Measurements from ENCODE around the gene GPR173.

Gene GPR173

DNA sequence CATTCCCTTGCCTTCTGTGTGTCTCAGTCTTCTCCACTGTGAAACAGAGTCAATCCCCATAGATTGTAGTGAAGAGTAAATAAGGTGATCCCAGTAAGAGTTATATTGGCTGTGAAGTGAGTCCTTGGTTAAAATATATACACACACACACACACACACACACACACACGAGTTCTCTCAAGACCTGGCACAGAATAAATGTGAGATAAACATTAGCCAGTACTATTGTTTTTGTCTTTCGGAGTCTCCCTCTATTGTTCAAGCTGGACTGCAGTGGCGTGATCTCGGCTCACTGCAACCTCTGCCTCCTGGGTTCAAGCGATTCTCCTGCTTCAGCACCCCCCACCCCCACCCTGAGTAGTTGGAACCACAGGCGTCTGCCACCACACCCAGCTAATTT is 45.5 kb upstream of the GPR173 start:
- no peaks in the 10 kb centered on the region for H3K36me3 ChIP-seq (ENCODE audit: control insufficient read depth in 2 of 2, insufficient read depth in 1 of 2, low read length in 2 of 2)
- CTCF ChIA-PET, result interaction anchor here (0.6 to 3.4 kb wide), 6 partner anchors 13 to 1759 kb away, joined by 3 to 15 read pairs (median 4); no protein-coding TSS in a partner anchor
- H3K4me3 ChIP-seq (ENCODE audit: low read depth, low read length), result no peak overlapping the region
- H3K9me3 ChIP-seq (ENCODE audit: control insufficient read depth, insufficient read depth, low read depth, low read length), result no peaks in the 10 kb centered on the region
- no peaks in the 10 kb centered on the region for H3K4me1 ChIP-seq (ENCODE audit: control insufficient read depth, insufficient read depth, low read length)
- H3K27ac ChIP-seq (ENCODE audit: extremely low read depth, low read depth, low read length), result no peak overlapping the region
- POLR2A ChIA-PET, result no interaction called here
- TF ChIP-seq, protein P1, sequence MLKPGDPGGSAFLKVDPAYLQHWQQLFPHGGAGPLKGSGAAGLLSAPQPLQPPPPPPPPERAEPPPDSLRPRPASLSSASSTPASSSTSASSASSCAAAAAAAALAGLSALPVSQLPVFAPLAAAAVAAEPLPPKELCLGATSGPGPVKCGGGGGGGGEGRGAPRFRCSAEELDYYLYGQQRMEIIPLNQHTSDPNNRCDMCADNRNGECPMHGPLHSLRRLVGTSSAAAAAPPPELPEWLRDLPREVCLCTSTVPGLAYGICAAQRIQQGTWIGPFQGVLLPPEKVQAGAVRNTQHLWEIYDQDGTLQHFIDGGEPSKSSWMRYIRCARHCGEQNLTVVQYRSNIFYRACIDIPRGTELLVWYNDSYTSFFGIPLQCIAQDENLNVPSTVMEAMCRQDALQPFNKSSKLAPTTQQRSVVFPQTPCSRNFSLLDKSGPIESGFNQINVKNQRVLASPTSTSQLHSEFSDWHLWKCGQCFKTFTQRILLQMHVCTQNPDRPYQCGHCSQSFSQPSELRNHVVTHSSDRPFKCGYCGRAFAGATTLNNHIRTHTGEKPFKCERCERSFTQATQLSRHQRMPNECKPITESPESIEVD (tag by site-specific recombination; IDR thresholded peaks at IDR 0.05), result no peak
- TF ChIP-seq ZFP41 (tag by site-specific recombination; IDR thresholded peaks at IDR 0.05; ENCODE audit: borderline replicate concordance) (no peak), ZNF155 (tag by site-specific recombination; IDR thresholded peaks at IDR 0.05) (no peak)
- TF ChIP-seq, protein P2, sequence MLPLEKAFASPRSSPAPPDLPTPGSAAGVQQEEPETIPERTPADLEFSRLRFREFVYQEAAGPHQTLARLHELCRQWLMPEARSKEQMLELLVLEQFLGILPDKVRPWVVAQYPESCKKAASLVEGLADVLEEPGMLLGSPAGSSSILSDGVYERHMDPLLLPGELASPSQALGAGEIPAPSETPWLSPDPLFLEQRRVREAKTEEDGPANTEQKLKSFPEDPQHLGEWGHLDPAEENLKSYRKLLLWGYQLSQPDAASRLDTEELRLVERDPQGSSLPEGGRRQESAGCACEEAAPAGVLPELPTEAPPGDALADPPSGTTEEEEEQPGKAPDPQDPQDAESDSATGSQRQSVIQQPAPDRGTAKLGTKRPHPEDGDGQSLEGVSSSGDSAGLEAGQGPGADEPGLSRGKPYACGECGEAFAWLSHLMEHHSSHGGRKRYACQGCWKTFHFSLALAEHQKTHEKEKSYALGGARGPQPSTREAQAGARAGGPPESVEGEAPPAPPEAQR (tag by site-specific recombination; IDR thresholded peaks at IDR 0.05), result no peak

DNA sequence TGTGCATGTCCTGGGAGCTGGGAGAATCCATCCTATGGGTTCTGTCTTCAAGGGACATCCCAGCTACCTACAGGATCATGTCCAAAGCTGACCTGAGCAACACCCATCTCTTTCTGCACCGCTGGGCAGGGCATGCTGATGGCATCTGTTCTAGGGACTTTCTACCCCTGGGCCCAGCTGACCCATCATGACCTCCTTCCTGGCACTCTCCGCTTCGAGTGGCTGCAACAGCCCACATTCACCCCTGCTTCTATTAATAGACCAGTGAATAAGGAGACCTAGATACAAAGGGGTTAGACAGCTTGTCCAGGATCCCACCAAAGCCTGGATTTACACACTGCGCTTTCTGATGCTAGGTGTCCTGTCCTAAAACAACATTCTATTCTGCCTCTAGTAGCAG is 44.6 kb upstream of the GPR173 start:
- H3K36me3 ChIP-seq (ENCODE audit: control insufficient read depth in 2 of 2, insufficient read depth in 1 of 2, low read length in 2 of 2), result no peaks in the 10 kb centered on the region
- ChIA-PET POLR2A (interaction anchor here (2.0 kb wide), 1 partner anchor 9 kb away, joined by 5 read pairs; no protein-coding TSS in a partner anchor), CTCF (interaction anchor here (0.7 to 3.4 kb wide), 4 partner anchors 14 to 235 kb away, joined by 4 to 15 read pairs (median 4); no protein-coding TSS in a partner anchor)
- no peaks in the 10 kb centered on the region for H3K9me3 ChIP-seq (ENCODE audit: control insufficient read depth, insufficient read depth, low read depth, low read length)
- no peaks in the 10 kb centered on the region for H3K4me1 ChIP-seq (ENCODE audit: control insufficient read depth, insufficient read depth, low read length)
- no peak overlapping the region for H3K4me3 ChIP-seq (ENCODE audit: low read depth, low read length)
- TF ChIP-seq ZNF76 (tag by site-specific recombination; IDR thresholded peaks at IDR 0.05; ENCODE audit: borderline replicate concordance, low read depth), result no peak
- TF ChIP-seq ZNF221 (tag by site-specific recombination; IDR thresholded peaks at IDR 0.05; ENCODE audit: borderline replicate concordance), result no peak
- TF ChIP-seq ZNF560 (tag by site-specific recombination; IDR thresholded peaks at IDR 0.05; ENCODE audit: borderline replicate concordance), result no peak
- TF ChIP-seq MZF1 (tag by site-specific recombination; IDR thresholded peaks at IDR 0.05; ENCODE audit: borderline replicate concordance), result no peak
- no peak for TF ChIP-seq ZNF223 (tag by site-specific recombination; IDR thresholded peaks at IDR 0.05)
- TF ChIP-seq GLIS2 (tag by site-specific recombination; IDR thresholded peaks at IDR 0.05), result no peak
- TF ChIP-seq, protein P3, sequence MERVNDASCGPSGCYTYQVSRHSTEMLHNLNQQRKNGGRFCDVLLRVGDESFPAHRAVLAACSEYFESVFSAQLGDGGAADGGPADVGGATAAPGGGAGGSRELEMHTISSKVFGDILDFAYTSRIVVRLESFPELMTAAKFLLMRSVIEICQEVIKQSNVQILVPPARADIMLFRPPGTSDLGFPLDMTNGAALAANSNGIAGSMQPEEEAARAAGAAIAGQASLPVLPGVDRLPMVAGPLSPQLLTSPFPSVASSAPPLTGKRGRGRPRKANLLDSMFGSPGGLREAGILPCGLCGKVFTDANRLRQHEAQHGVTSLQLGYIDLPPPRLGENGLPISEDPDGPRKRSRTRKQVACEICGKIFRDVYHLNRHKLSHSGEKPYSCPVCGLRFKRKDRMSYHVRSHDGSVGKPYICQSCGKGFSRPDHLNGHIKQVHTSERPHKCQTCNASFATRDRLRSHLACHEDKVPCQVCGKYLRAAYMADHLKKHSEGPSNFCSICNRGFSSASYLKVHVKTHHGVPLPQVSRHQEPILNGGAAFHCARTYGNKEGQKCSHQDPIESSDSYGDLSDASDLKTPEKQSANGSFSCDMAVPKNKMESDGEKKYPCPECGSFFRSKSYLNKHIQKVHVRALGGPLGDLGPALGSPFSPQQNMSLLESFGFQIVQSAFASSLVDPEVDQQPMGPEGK (tag by site-specific recombination; IDR thresholded peaks at IDR 0.05), result no peak
- no peak for TF ChIP-seq ZNF341 (tag by site-specific recombination; IDR thresholded peaks at IDR 0.05; ENCODE audit: low read depth)
- TF ChIP-seq ZNF776 (tag by site-specific recombination; IDR thresholded peaks at IDR 0.05; ENCODE audit: borderline replicate concordance), result no peak
- no peak for TF ChIP-seq ZNF248 (tag by site-specific recombination; IDR thresholded peaks at IDR 0.05)
- TF ChIP-seq ZNF391 (tag by site-specific recombination; IDR thresholded peaks at IDR 0.05; ENCODE audit: borderline replicate concordance, low read depth), result no peak
- H3K27ac ChIP-seq (ENCODE audit: extremely low read depth, low read depth, low read length), result no peak overlapping the region

DNA sequence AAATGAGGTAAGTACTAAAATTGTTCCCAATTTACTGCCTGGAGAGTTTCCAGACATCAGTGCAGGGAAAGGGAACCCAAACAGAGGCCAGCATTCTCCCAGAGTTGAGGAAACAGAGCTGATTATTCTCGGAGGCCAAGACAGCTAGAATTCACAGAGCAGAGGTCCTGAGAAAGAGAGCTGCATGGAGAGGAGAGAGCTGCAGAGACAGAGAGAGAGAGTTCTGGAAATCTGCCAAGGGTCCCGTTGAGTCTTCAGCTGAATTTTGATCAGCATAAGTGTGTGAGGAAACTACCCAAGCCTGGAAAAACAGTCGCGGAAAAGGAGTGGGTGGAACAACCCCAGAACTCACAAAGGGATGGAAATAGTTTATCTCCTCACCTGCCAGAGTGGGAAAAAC is 43.8 kb upstream of the GPR173 start:
- POLR2A ChIA-PET, result interaction anchor here (1.1 to 2.0 kb wide), 2 partner anchors 10 to 77 kb away, joined by 4 to 5 read pairs; partner anchors contain the start of gene TSPYL2
- H3K4me1 ChIP-seq (ENCODE audit: control insufficient read depth, insufficient read depth, low read length), result no peaks in the 10 kb centered on the region
- H3K36me3 ChIP-seq (ENCODE audit: control insufficient read depth in 2 of 2, insufficient read depth in 1 of 2, low read length in 2 of 2), result no peaks in the 10 kb centered on the region
- TF ChIP-seq ZBTB21 (tag by site-specific recombination; IDR thresholded peaks at IDR 0.05), result no peak
- TF ChIP-seq ZNF335 (tag by site-specific recombination; conservative IDR thresholded peaks at IDR 0.05), result peak; percentile 45
- CTCF ChIA-PET, result interaction anchor here (0.7 to 1.5 kb wide), 2 partner anchors 15 to 234 kb away, joined by 4 read pairs; no protein-coding TSS in a partner anchor
- no peak overlapping the region for H3K4me3 ChIP-seq (ENCODE audit: low read depth, low read length)
- H3K9me3 ChIP-seq (ENCODE audit: control insufficient read depth, insufficient read depth, low read depth, low read length), result no peaks in the 10 kb centered on the region
- no peak overlapping the region for H3K27ac ChIP-seq (ENCODE audit: extremely low read depth, low read depth, low read length)
